Activated CD8-positive, alpha-beta memory T cell treated with anti-CD3 and anti-CD28 coated beads for 48 hours (primary cell): ENCODE measurements around the gene JAK1.
"Not testable (repeated sequence)": the region's sequence is repeated elsewhere in the genome, so short reads cannot be mapped to it uniquely, and the experiment has no call there.

Experiments
- DNase-seq, 3 experiments: peaks; one replicate each; pipeline ENCODE4 v3.0.0-alpha.2; 2020; ENCODE audit warnings: low read depth in 2 of 3, low spot score in 2 of 3

Gene JAK1

GRCh38 chr1:64950284-64950809 is 16.0 kb downstream of the JAK1 start:
- no peak for DNase-seq

GRCh38 chr1:64948905-64949833 is 17.2 kb downstream of the JAK1 start:
- no peak for DNase-seq

- no peak for DNase-seq
Measured at GRCh38 chr1:64948216-64948615, 18.1 kb downstream of the JAK1 start.

- DNase-seq, result no peak
Measured at GRCh38 chr1:64946916-64947315, 19.4 kb downstream of the JAK1 start.

- no peak for DNase-seq
Measured at GRCh38 chr1:64944913-64945312, 21.4 kb downstream of the JAK1 start.

GRCh38 chr1:64942675-64943074 is 23.7 kb downstream of the JAK1 start:
- no peak for DNase-seq

- DNase-seq, result no peak
Measured at GRCh38 chr1:64942118-64942517, 24.2 kb downstream of the JAK1 start.

GRCh38 chr1:64941461-64942117 is 24.8 kb downstream of the JAK1 start:
- no peak for DNase-seq

- no peak for DNase-seq
Measured at GRCh38 chr1:64940025-64940424, 26.3 kb downstream of the JAK1 start.

- no peak for DNase-seq
Measured at GRCh38 chr1:64938991-64939390, 27.4 kb downstream of the JAK1 start.

GRCh38 chr1:64936956-64937355 is 29.4 kb downstream of the JAK1 start:
- no peak for DNase-seq

GRCh38 chr1:64935551-64936155 is 30.7 kb downstream of the JAK1 start:
- no peak for DNase-seq

GRCh38 chr1:64934878-64935275 is 31.5 kb downstream of the JAK1 start:
- DNase-seq, result no peak

GRCh38 chr1:64934115-64934877 is 32.1 kb downstream of the JAK1 start:
- DNase-seq, result no peak

GRCh38 chr1:64933296-64934070 is 32.9 kb downstream of the JAK1 start:
- DNase-seq, result no peak

- DNase-seq, result no peak
Measured at GRCh38 chr1:64932962-64933295, 33.4 kb downstream of the JAK1 start.

- DNase-seq, result not testable (repeated sequence)
Measured at GRCh38 chr1:64930640-64931039, 35.7 kb downstream of the JAK1 start.

- no peak for DNase-seq
Measured at GRCh38 chr1:64929221-64929620, 37.1 kb downstream of the JAK1 start.

- DNase-seq, result no peak
Measured at GRCh38 chr1:64928325-64928724, 38.0 kb downstream of the JAK1 start.

GRCh38 chr1:64925594-64925993 is 40.8 kb downstream of the JAK1 start:
- no peak for DNase-seq
